Myocyte (in vitro differentiated cells): Measurements from ENCODE around the gene PLEKHJ1. TPM values are rescaled to one million over a fixed set of nuclear protein-coding genes. Genes with fewer than 3 reads are reported as not detected.

Experiments used
- DNase-seq: peaks from one replicate; pipeline ENCODE4 v3.0.0-alpha.2; 2012; ENCODE audit warnings: low read depth
- total RNA-seq: library from RNA; depleted of rRNA; stranded (reverse); fragments of >200 nt; gene quantifications from 2 replicates; pipeline ENCODE4 v1.2.3, GENCODE V29; 2014

PLEKHJ1 gene
- total RNA-seq, 1 donor from 2014 or later, result 86.7 TPM

DNA sequence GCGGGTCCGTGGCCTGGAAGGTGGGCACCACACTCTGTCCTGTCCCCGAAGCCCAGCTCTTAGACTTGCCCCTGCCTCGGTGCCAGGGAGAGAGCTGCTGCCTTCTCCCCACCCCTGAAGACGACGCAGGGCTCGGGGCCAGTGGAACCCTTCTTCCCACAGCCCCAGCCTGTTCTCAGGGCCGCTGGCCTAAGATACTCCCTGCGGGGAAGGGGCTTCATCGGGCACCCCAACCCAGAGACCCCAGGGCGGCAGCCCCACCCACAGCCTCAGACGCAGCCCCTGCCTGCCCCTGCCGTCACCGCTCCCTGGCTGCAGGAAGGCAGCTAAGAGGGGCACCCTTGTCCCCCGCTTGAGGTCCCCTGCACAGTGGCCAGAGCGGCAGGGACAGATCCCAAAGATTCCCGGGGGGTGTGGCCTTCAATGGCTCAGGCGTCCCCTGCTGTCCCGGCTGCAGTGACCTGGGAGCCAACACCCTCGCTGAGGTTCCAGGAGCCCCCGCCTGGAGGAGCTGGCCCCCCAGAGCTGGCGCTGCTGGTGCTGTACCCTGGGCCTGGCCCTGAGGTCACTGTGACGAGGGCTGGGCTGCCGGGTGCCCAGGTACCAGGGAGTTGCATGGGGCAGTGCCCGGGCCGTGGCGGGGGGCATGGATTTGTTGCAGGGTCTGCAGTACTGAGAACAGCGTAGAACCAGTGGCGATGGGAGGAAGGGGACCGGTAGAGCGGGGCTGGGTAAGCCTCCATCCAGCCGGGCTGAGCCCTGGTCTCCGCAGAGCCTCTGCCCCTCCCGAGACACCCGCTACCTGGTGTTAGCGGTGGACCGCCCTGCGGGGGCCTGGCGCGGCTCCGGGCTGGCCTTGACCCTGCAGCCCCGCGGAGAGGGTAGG is 14.0 kb upstream of the PLEKHJ1 start:
- DNase-seq, result no peak

- no peak for DNase-seq
These were observed 13.1 kb upstream of the PLEKHJ1 start, which contains the start of gene AMH for GRCh38 chr19:2249010-2249866. Gene AMH, plus strand, starts transcription at chr19:2249323. Its CDS starts 10 bp downstream, at chr19:2249333.

DNA sequence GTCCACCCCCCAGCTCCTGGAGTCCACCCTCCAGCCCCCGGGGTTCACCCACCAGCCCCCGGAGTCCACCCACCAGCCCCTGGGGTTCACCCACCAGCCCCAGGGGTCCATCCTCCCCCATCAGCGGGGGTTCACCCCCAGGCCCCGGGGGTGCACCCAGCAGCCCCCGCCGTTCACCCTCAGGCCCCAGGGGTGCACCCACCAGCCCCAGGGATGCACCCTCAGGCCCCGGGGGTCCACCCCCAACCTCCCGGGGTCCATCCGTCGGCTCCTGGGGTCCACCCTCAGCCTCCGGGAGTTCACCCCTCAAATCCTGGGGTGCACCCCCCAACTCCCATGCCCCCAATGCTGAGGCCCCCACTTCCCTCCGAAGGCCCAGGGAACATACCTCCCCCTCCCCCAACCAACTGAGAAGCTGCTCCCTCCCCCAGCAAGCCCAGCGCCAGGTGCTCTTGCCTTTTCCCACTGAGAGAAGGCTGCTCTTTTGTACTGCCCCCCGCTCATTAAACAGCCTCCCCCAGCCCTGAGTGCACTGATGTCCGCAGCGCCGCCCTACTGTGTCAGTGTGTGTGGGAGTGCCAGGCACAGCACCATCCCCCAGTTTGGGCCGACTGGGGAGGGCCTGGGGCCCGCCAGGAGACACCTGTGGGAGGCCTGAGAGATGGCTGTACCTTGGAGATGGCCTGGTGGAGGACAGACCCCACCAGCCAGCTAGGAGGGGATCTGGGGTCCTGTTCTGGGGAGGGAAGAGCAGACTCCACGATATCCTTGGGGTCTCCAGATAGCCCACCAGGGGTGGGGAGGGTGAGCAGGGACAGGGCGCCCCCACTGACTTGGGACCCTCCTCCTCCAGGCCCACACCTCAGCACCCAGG is 12.2 kb upstream of the PLEKHJ1 start:
- no peak for DNase-seq

DNA sequence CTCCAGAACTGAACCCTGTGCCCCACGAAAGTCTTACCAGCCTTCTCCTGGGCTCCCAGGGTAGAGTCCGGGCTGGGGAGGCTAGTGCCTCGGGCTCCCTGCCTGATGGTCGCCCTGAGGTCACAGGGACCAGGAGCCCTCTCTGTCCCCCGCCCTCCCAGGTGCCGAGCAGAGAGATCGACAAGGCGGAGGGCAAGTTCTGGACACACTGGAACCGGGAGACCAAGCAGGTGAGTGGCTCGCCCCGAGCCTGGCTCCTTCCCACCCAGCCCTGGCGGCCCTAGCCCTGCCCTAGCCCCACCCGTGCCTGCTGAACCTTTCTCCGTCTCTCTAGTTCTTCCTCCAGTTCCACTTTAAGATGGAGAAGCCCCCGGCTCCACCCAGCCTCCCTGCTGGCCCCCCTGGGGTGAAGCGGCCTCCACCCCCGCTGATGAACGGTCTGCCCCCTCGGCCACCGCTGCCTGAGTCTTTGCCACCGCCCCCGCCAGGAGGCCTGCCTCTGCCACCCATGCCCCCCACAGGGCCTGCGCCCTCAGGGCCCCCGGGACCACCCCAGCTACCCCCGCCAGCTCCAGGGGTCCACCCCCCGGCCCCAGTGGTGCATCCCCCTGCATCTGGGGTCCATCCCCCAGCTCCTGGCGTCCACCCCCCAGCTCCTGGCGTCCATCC is 11.4 kb upstream of the PLEKHJ1 start:
- no peak for DNase-seq

GRCh38 chr19:2246801-2247361 is 10.8 kb upstream of the PLEKHJ1 start:
- no peak for DNase-seq

DNA sequence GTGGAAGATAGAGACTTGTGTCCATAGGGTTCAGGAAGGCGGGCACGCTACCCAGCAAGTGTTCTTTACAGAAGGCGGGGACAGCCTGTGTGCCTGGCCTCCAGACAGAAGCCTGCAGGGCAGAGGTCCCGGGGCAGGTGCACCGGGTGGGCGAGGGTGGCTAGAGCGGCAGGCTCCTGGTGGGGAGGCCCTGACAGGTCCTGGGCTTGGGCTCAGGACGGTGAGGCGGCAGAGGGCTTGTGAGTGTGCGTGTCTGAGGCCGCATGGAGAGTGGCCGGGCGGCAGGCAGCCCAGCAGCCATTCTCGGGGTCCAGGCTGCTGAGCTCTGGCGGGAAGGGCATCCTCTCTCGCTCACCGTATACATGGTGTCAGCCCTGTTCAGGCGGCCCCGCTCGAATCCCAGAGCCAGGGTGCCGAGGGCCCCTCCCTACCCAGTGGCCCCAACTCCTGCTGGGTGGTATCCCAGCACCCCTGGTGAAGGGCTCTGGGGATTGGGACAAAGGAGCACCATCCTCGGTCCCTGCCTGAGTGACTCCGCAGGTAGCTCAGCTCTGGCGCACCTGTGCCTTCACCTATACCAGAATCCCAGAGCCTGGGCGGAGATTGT is 10.0 kb upstream of the PLEKHJ1 start:
- DNase-seq, result no peak

GRCh38 chr19:2245273-2245672 is 9.1 kb upstream of the PLEKHJ1 start:
- DNase-seq, result no peak

DNA sequence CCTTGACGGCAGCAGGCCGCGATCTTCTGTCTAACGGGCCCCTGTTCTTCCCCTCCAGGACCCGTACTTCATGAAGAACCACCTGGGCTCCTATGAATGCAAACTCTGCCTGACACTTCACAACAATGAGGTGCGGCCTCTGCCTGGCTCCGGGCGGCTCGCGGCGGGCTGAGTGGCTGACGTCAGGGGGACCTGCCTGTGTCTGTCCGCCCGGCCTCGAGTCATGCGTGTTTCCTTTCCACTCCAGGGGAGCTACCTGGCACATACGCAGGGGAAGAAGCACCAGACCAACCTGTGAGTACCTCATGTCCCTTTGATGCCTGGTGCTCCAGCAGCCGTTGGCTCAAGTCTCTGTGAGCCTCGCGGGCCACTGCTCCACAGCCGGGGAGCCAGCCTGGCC is 8.4 kb upstream of the PLEKHJ1 start:
- DNase-seq, result no peak

GRCh38 chr19:2244125-2244411 is 7.9 kb upstream of the PLEKHJ1 start:
- no peak for DNase-seq

GRCh38 chr19:2243274-2244124 is 7.4 kb upstream of the PLEKHJ1 start:
- DNase-seq, result no peak

DNA sequence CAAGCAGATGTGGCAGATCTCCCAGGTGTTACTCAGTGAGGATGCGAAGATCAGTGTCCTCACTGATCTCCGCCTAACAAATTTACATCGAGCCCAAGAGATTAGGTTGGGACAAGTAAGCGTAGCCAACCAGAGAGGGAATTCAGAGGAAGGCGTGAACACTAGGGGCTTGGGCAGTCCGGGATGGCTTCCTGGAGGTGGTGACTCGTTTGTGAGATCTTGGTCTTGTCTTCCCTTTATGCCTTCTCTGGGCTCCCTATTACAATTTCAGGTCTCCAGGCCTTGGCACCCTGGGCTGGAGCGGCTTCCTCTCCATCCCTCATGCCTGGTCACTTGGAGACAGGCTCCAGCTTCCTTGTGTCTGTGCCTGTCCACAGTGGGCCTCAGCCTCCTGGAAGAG is 6.7 kb upstream of the PLEKHJ1 start:
- DNase-seq, result no peak

GRCh38 chr19:2242092-2242537 is 6.0 kb upstream of the PLEKHJ1 start:
- DNase-seq, result no peak

DNA sequence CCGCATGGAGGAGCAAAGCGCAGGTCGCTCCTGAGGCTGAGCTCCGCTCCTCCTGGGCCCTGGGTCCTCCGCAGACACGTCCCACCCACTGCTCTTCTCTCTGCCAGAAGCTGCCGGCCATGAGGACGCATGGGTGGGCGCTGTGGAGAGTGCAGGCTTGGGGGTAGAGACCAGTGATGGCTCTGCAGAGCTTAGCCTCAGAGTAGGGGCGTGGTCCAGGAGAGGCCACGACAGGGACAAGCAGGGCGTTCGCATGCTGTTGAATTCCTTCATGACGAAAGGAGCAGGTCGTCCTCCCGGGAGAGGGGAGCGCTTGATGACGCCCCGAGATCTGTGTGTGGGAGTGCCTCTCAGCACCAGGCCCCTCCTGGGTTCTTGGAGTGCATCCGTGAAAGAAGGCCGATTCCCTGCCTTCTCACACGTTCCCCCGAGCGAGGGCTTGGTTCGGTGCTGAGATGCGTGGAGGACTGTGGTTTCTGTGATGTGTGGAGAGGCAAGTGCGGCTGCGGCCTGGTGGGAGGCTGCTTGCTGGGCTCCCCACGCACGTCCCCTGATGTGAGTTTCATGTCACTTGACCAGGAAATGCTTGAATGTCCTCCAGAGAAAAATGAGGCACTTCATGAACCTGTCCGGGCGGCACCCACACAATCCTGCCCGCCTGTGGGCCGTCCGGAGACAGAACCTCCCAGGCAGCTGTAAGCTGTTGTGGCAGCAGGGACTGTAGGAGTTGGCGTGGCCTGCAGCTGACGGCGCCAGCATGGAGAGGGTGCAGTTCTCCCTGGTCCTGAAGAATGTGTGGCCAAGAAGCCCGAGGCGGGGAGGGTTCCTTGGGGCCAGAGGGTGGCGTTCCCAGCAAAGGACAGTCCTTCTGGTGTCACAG is 5.0 kb upstream of the PLEKHJ1 start:
- peak; percentile 54 for DNase-seq

DNA sequence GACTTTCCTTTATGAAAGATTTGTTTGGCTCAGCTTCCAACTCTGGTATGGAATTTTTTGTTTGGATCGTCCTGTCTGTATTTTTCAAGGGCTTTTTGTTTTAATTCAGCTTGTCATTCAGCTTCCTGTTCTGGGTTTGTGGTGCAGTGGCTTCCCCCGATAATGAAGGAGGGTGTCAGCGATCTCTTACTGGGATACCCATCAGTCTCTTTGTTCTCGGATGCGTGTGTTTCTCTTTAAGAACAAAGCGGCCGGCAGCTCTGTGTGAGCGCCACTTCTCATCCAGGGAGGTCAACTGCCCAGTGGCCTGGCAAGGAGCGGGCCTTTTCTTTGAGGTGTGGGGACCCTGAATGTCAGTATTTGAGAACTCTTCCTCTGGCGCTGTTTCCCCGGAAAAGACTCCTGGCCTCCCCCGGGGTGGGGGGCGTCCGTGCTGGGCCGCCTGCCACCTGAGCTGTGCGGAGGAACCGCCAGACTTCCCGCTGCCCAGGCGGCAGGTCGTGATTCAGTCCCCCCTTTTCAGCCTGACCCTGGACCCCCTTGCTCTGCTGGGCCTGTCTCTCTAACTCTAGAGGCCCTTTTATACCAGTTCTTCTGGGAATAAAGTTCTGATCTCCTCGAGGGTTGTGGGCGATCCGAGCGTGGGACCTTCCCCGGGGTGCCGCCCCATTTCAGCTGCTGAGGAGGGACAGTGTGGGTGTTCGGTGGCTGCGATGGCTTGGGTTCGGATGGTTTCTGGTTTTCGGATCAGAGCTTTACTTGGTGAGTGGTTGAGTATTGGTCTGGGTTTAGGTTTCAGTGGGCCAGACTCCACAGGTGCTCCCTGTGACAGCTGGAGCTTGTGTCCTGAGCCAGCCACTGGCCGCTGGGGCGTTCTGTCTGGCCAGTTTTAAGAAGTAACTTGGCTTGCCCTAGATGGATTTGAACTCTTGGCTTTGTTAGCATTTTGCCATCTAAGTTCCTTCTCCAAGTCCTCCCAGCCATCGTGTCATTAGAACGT is 3.9 kb upstream of the PLEKHJ1 start:
- DNase-seq, result peak; percentile 91

- DNase-seq, result no peak
These were observed 3.0 kb upstream of the PLEKHJ1 start for GRCh38 chr19:2239173-2239572.

- DNase-seq, result no peak
These were observed 1.7 kb upstream of the PLEKHJ1 start for GRCh38 chr19:2237869-2238153.
